ENCODE measurements around the gene TTLL12. TPM values are rescaled to one million over a fixed set of nuclear protein-coding genes. Genes with fewer than 3 reads are reported as not detected.

TTLL12 gene
- polyA plus RNA-seq, 4 donors: 19.7 to 60.6 (median 27.8) TPM

GRCh38 chr22:43177479-43177878, 9.5 kb downstream of the TTLL12 start:
- Histone ChIP-seq H3K36me3 (ENCODE audit: control insufficient read depth in 3 of 3, insufficient read depth in 2 of 3, low read depth in 1 of 3, low read length in 3 of 3) (peaks cover 8 to 96% (median 14%) of the 10 kb centered on the region in 3 donors), H3K27ac (ENCODE audit: low read depth in 1 of 3, low read length in 2 of 3) (no peak overlapping the region), H3K4me3 (ENCODE audit: low read depth in 1 of 3, low read length in 3 of 3) (no peak overlapping the region), H3K9me3 (ENCODE audit: control insufficient read depth in 2 of 2, insufficient read depth in 1 of 2, low read depth in 1 of 2, low read length in 1 of 2) (no peaks in the 10 kb centered on the region), H3K27me3 (ENCODE audit: control insufficient read depth in 3 of 3, insufficient read depth in 3 of 3, low read length in 3 of 3) (no peaks in the 10 kb centered on the region), H3K4me1 (ENCODE audit: control insufficient read depth in 3 of 3, insufficient read depth in 2 of 3, low read depth in 1 of 3, low read length in 2 of 3) (no peaks in the 10 kb centered on the region)
- DNase-seq (no peak), FAIRE-seq (no peak)
- 87 to 92% (median 89%) methylated on average over 7 of the region's 7 CpGs for WGBS, 3 donors

- Histone ChIP-seq H3K27ac (ENCODE audit: low read depth in 1 of 3, low read length in 2 of 3) (no peak overlapping the region), H3K4me3 (ENCODE audit: low read depth in 1 of 3, low read length in 3 of 3) (no peak overlapping the region), H3K27me3 (ENCODE audit: control insufficient read depth in 3 of 3, insufficient read depth in 3 of 3, low read length in 3 of 3) (no peaks in the 10 kb centered on the region), H3K4me1 (ENCODE audit: control insufficient read depth in 3 of 3, insufficient read depth in 2 of 3, low read depth in 1 of 3, low read length in 2 of 3) (no peaks in the 10 kb centered on the region), H3K9me3 (ENCODE audit: control insufficient read depth in 2 of 2, insufficient read depth in 1 of 2, low read depth in 1 of 2, low read length in 1 of 2) (no peaks in the 10 kb centered on the region), H3K36me3 (ENCODE audit: control insufficient read depth in 3 of 3, insufficient read depth in 2 of 3, low read depth in 1 of 3, low read length in 3 of 3) (peaks cover 8 to 96% (median 18%) of the 10 kb centered on the region in 3 donors)
- FAIRE-seq (no peak), DNase-seq (no peak)
- 85 to 90% (median 89%) methylated on average over 15 of the region's 15 CpGs for WGBS, 3 donors
Observed at GRCh38 chr22:43176090-43176489, 10.8 kb downstream of the TTLL12 start.

- peaks cover 8 to 95% (median 18%) of the 10 kb centered on the region in 3 donors for H3K36me3 ChIP-seq (ENCODE audit: control insufficient read depth in 3 of 3, insufficient read depth in 2 of 3, low read depth in 1 of 3, low read length in 3 of 3)
- DNase-seq (no peak), FAIRE-seq (no peak)
Observed at GRCh38 chr22:43174941-43175531, 11.9 kb downstream of the TTLL12 start.

GRCh38 chr22:43173976-43174720, 12.8 kb downstream of the TTLL12 start:
- H3K4me3 ChIP-seq (ENCODE audit: low read depth in 1 of 3, low read length in 3 of 3): no peak overlapping the region
- H3K27me3 ChIP-seq (ENCODE audit: control insufficient read depth in 3 of 3, insufficient read depth in 3 of 3, low read length in 3 of 3): no peaks in the 10 kb centered on the region
- H3K36me3 ChIP-seq (ENCODE audit: control insufficient read depth in 3 of 3, insufficient read depth in 2 of 3, low read depth in 1 of 3, low read length in 3 of 3): peaks cover 5 to 95% (median 18%) of the 10 kb centered on the region in 3 donors
- 95 to 97% (median 97%) methylated on average over 39 of the region's 39 CpGs for WGBS, 3 donors
- H3K9me3 ChIP-seq (ENCODE audit: control insufficient read depth in 2 of 2, insufficient read depth in 1 of 2, low read depth in 1 of 2, low read length in 1 of 2): no peaks in the 10 kb centered on the region
- FAIRE-seq: no peak
- H3K4me1 ChIP-seq (ENCODE audit: control insufficient read depth in 3 of 3, insufficient read depth in 2 of 3, low read depth in 1 of 3, low read length in 2 of 3): no peaks in the 10 kb centered on the region
- no peak overlapping the region for H3K27ac ChIP-seq (ENCODE audit: low read depth in 1 of 3, low read length in 2 of 3)
- DNase-seq: no peak

More at GRCh38 chr22:43174941-43175531, 11.9 kb downstream of the TTLL12 start:
- H3K4me3 ChIP-seq (ENCODE audit: low read depth in 1 of 3, low read length in 3 of 3): no peak overlapping the region
- no peaks in the 10 kb centered on the region for H3K9me3 ChIP-seq (ENCODE audit: control insufficient read depth in 2 of 2, insufficient read depth in 1 of 2, low read depth in 1 of 2, low read length in 1 of 2)
- no peak overlapping the region for H3K27ac ChIP-seq (ENCODE audit: low read depth in 1 of 3, low read length in 2 of 3)
- H3K4me1 ChIP-seq (ENCODE audit: control insufficient read depth in 3 of 3, insufficient read depth in 2 of 3, low read depth in 1 of 3, low read length in 2 of 3): no peaks in the 10 kb centered on the region
- WGBS, 3 donors: 86 to 94% (median 91%) methylated on average over 8 to 9 of the region's 9 CpGs
- no peaks in the 10 kb centered on the region for H3K27me3 ChIP-seq (ENCODE audit: control insufficient read depth in 3 of 3, insufficient read depth in 3 of 3, low read length in 3 of 3)

- WGBS, 3 donors: 94 to 96% (median 96%) methylated on average over 8 to 9 of the region's 9 CpGs
- H3K9me3 ChIP-seq (ENCODE audit: control insufficient read depth in 2 of 2, insufficient read depth in 1 of 2, low read depth in 1 of 2, low read length in 1 of 2): no peaks in the 10 kb centered on the region
- H3K27me3 ChIP-seq (ENCODE audit: control insufficient read depth in 3 of 3, insufficient read depth in 3 of 3, low read length in 3 of 3): no peaks in the 10 kb centered on the region
- FAIRE-seq (no peak), DNase-seq (no peak)
- peaks cover 5 to 95% (median 21%) of the 10 kb centered on the region in 3 donors for H3K36me3 ChIP-seq (ENCODE audit: control insufficient read depth in 3 of 3, insufficient read depth in 2 of 3, low read depth in 1 of 3, low read length in 3 of 3)
- H3K4me1 ChIP-seq (ENCODE audit: control insufficient read depth in 3 of 3, insufficient read depth in 2 of 3, low read depth in 1 of 3, low read length in 2 of 3): no peaks in the 10 kb centered on the region
- H3K27ac ChIP-seq (ENCODE audit: low read depth in 1 of 3, low read length in 2 of 3): no peak overlapping the region
- no peak overlapping the region for H3K4me3 ChIP-seq (ENCODE audit: low read depth in 1 of 3, low read length in 3 of 3)
Observed at GRCh38 chr22:43173566-43173965, 13.4 kb downstream of the TTLL12 start.

GRCh38 chr22:43172191-43172590, 14.7 kb downstream of the TTLL12 start:
- WGBS, 3 donors: 96 to 99% (median 98%) methylated on average over 19 of the region's 19 CpGs
- no peaks in the 10 kb centered on the region for H3K27me3 ChIP-seq (ENCODE audit: control insufficient read depth in 3 of 3, insufficient read depth in 3 of 3, low read length in 3 of 3)
- peaks cover 5 to 98% (median 22%) of the 10 kb centered on the region in 3 donors for H3K36me3 ChIP-seq (ENCODE audit: control insufficient read depth in 3 of 3, insufficient read depth in 2 of 3, low read depth in 1 of 3, low read length in 3 of 3)
- no peak for DNase-seq
- H3K27ac ChIP-seq (ENCODE audit: low read depth in 1 of 3, low read length in 2 of 3): peak overlapping the region in 1 of 3 donors; percentile 47
- FAIRE-seq: no peak
- no peaks in the 10 kb centered on the region for H3K9me3 ChIP-seq (ENCODE audit: control insufficient read depth in 2 of 2, insufficient read depth in 1 of 2, low read depth in 1 of 2, low read length in 1 of 2)
- no peak overlapping the region for H3K4me3 ChIP-seq (ENCODE audit: low read depth in 1 of 3, low read length in 3 of 3)
- H3K4me1 ChIP-seq (ENCODE audit: control insufficient read depth in 3 of 3, insufficient read depth in 2 of 3, low read depth in 1 of 3, low read length in 2 of 3): no peaks in the 10 kb centered on the region

- FAIRE-seq: no peak
- peaks cover 5 to 98% (median 22%) of the 10 kb centered on the region in 3 donors for H3K36me3 ChIP-seq (ENCODE audit: control insufficient read depth in 3 of 3, insufficient read depth in 2 of 3, low read depth in 1 of 3, low read length in 3 of 3)
- no peaks in the 10 kb centered on the region for H3K4me1 ChIP-seq (ENCODE audit: control insufficient read depth in 3 of 3, insufficient read depth in 2 of 3, low read depth in 1 of 3, low read length in 2 of 3)
- peak overlapping the region in 1 of 3 donors; percentile 12 for H3K4me3 ChIP-seq (ENCODE audit: low read depth in 1 of 3, low read length in 3 of 3)
- DNase-seq: peak in 1 of 2 donors; percentile 93
- WGBS, 3 donors: 37 to 77% (median 61%) methylated on average over 11 to 12 of the region's 12 CpGs
- H3K9me3 ChIP-seq (ENCODE audit: control insufficient read depth in 2 of 2, insufficient read depth in 1 of 2, low read depth in 1 of 2, low read length in 1 of 2): no peaks in the 10 kb centered on the region
- H3K27ac ChIP-seq (ENCODE audit: low read depth in 1 of 3, low read length in 2 of 3): peak overlapping the region in 2 of 3 donors; percentile 52 to 69
- no peaks in the 10 kb centered on the region for H3K27me3 ChIP-seq (ENCODE audit: control insufficient read depth in 3 of 3, insufficient read depth in 3 of 3, low read length in 3 of 3)
Observed at GRCh38 chr22:43171607-43172006, 15.3 kb downstream of the TTLL12 start.

- Histone ChIP-seq H3K9me3 (ENCODE audit: control insufficient read depth in 2 of 2, insufficient read depth in 1 of 2, low read depth in 1 of 2, low read length in 1 of 2) (no peaks in the 10 kb centered on the region), H3K4me3 (ENCODE audit: low read depth in 1 of 3, low read length in 3 of 3) (no peak overlapping the region), H3K27ac (ENCODE audit: low read depth in 1 of 3, low read length in 2 of 3) (peak overlapping the region in 2 of 3 donors; percentile 52 to 69), H3K27me3 (ENCODE audit: control insufficient read depth in 3 of 3, insufficient read depth in 3 of 3, low read length in 3 of 3) (no peaks in the 10 kb centered on the region), H3K36me3 (ENCODE audit: control insufficient read depth in 3 of 3, insufficient read depth in 2 of 3, low read depth in 1 of 3, low read length in 3 of 3) (peaks cover 5 to 97% (median 22%) of the 10 kb centered on the region in 3 donors), H3K4me1 (ENCODE audit: control insufficient read depth in 3 of 3, insufficient read depth in 2 of 3, low read depth in 1 of 3, low read length in 2 of 3) (no peaks in the 10 kb centered on the region)
- FAIRE-seq: no peak
- 78 to 84% (median 79%) methylated on average over 14 of the region's 14 CpGs for WGBS, 3 donors
- no peak for DNase-seq
Observed at GRCh38 chr22:43171019-43171491, 15.9 kb downstream of the TTLL12 start.

Measured in small intestine (tissue), 7 donors.